Astrocyte (in vitro differentiated cells and primary cell): ENCODE measurements around the gene KRT6A. TPM values are rescaled to one million over a fixed set of nuclear protein-coding genes. Genes with fewer than 3 reads are reported as not detected.

Source experiments
- DNase-seq: peaks from one replicate; pipeline ENCODE4 v3.0.0-alpha.2; 2010; ENCODE audit warnings: low read depth
- FAIRE-seq: peaks from 2 replicates; lab custom pipeline; 2011; peaks lifted over from hg19 to GRCh38; lab: Jason Lieb, UNC
- H2AFZ ChIP-seq: 2 replicates; pipeline ENCODE4 v1.6.0; 2012; ENCODE audit warnings: low read depth, low read length, inconsistent platforms
- H3K27ac ChIP-seq: 2 replicates; pipeline ENCODE4 v1.5.1; 2011; ENCODE audit warnings: low read depth, low read length, inconsistent platforms
- H3K27me3 ChIP-seq: 2 replicates; pipeline ENCODE4 v1.6.0; 2011; ENCODE audit warnings: low read length, inconsistent platforms; ENCODE audit not compliant: insufficient read depth
- H3K36me3 ChIP-seq: 2 replicates; pipeline ENCODE4 v1.5.1; 2011; ENCODE audit warnings: low read length, inconsistent platforms; ENCODE audit not compliant: insufficient read depth
- H3K4me1 ChIP-seq: 2 replicates; pipeline ENCODE4 v1.5.1; 2011; ENCODE audit warnings: low read length, inconsistent platforms; ENCODE audit not compliant: insufficient read depth
- H3K4me2 ChIP-seq: 2 replicates; pipeline ENCODE4 v1.6.0; 2012; ENCODE audit warnings: low read length, inconsistent platforms
- H3K4me3 ChIP-seq: 2 replicates; pipeline ENCODE4 v1.5.1; 2011; ENCODE audit warnings: low read depth, mild to moderate bottlenecking, low read length, inconsistent platforms; ENCODE audit not compliant: insufficient read depth
- H3K79me2 ChIP-seq: 2 replicates; pipeline ENCODE4 v1.6.0; 2012; ENCODE audit warnings: mild to moderate bottlenecking, low read length, inconsistent platforms; ENCODE audit not compliant: insufficient read depth
- H3K9ac ChIP-seq: 2 replicates; pipeline ENCODE4 v1.6.0; 2012; ENCODE audit warnings: mild to moderate bottlenecking, low read length, inconsistent platforms
- H3K9me3 ChIP-seq: 2 replicates; pipeline ENCODE4 v1.5.1; 2012; ENCODE audit warnings: low read depth, mild to moderate bottlenecking, low read length, inconsistent platforms; ENCODE audit not compliant: insufficient read depth
- H4K20me1 ChIP-seq: 2 replicates; pipeline ENCODE4 v1.6.0; 2012; ENCODE audit warnings: low read length, inconsistent platforms; ENCODE audit not compliant: insufficient read depth
- H3K27ac Mint-ChIP-seq: one replicate; pipeline ENCODE4 v1.8.0; 2021; ENCODE audit warnings: mild to moderate bottlenecking, mixed read lengths; ENCODE audit not compliant: unreplicated experiment
- H3K27me3 Mint-ChIP-seq: one replicate; pipeline ENCODE4 v1.8.0; 2021; ENCODE audit warnings: low read depth, mixed read lengths; ENCODE audit not compliant: unreplicated experiment
- H3K36me3 Mint-ChIP-seq: one replicate; pipeline ENCODE4 v1.8.0; 2021; ENCODE audit warnings: low read depth, mixed read lengths; ENCODE audit not compliant: unreplicated experiment
- H3K4me1 Mint-ChIP-seq: one replicate; pipeline ENCODE4 v1.8.0; 2021; ENCODE audit warnings: low read depth, mixed read lengths; ENCODE audit not compliant: unreplicated experiment
- H3K4me3 Mint-ChIP-seq: one replicate; pipeline ENCODE4 v1.8.0; 2021; ENCODE audit warnings: mild to moderate bottlenecking, moderate library complexity, mixed read lengths; ENCODE audit not compliant: unreplicated experiment
- H3K9me3 Mint-ChIP-seq: one replicate; pipeline ENCODE4 v1.8.0; 2021; ENCODE audit warnings: mild to moderate bottlenecking, mixed read lengths; ENCODE audit not compliant: unreplicated experiment
- CTCF ChIP-seq: IDR thresholded peaks from 2 replicates; pipeline ENCODE4 v1.5.1; 2011; ENCODE audit warnings: low read depth, mild to moderate bottlenecking, inconsistent platforms, low read length, moderate library complexity; ENCODE audit not compliant: insufficient read depth
- EZH2 ChIP-seq: IDR thresholded peaks from 2 replicates; pipeline ENCODE4 v1.6.1; 2012; ENCODE audit warnings: mild to moderate bottlenecking, low read length, inconsistent platforms; ENCODE audit not compliant: insufficient read depth
- total RNA-seq: library from RNA; stranded (reverse); gene quantifications from 2 replicates; pipeline ENCODE4 v1.2.1, GENCODE V29; 2021

Gene KRT6A
- total RNA-seq, 1 donor from 2014 or later: 0.95 TPM

DNA sequence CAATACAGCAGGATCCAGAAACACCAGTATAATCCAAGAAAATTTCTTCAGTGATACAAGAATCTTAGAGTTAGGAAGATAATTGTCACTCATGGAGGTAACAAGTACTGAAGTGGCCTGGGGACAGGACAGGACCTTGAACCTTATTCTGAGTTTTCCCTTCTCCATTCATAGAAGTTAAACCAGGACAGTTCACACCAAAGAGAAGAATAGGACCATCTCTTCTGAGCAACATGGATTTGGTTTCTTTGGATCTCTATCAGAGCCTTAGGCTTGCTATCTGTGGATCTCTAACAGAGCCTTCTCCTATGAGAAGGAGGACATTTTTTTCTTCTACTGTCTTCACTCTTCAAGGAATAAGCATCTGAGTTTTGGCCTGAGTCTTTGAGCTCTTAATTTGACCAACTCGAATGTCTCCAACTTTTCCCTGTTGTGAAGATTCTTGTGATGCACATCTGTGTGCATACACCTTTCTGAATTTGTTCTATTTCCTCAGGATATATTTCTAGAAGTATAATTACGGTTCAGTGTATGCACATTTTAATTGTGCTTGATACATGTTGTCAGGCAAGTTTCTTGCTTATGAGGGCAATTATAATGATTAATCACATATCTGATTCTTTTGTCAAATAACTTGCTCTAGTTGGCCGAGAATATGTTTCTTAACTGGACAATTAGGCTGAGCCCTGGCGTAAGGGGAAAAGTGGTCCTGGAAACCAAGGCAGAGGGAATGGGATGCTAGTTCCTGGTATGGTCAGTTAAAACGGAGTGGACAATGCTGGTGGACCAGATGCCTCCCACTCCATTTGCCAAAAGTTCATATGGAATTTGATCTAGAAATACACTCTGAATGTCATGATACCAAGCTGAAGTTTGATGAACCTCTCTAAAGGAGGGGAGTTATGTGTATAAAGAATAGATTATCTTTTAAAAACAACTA lies 6.6 kb downstream of the KRT6A start:
- Histone ChIP-seq H3K4me1 (no peaks in the 10 kb centered on the region), H4K20me1 (no peaks in the 10 kb centered on the region), H3K4me2 (no peak overlapping the region), H3K9me3 (no peaks in the 10 kb centered on the region), H3K27me3 (peaks cover 18% of the 10 kb centered on the region), H3K4me3 (no peak overlapping the region), H2AFZ (no peak overlapping the region), H3K79me2 (no peaks in the 10 kb centered on the region), H3K27ac (no peak overlapping the region), H3K9ac (no peak overlapping the region), H3K36me3 (no peaks in the 10 kb centered on the region)
- H3K4me3 Mint-ChIP-seq: no peak overlapping the region
- no peaks in the 10 kb centered on the region for H3K4me1 Mint-ChIP-seq
- no peak overlapping the region for H3K27ac Mint-ChIP-seq
- no peak for DNase-seq
- H3K36me3 Mint-ChIP-seq: no peaks in the 10 kb centered on the region
- no peak for TF ChIP-seq EZH2
- TF ChIP-seq CTCF: no peak
- no peak for FAIRE-seq
- peaks cover 36% of the 10 kb centered on the region for H3K27me3 Mint-ChIP-seq
- peaks cover 5% of the 10 kb centered on the region for H3K9me3 Mint-ChIP-seq

- Histone ChIP-seq H3K9ac (no peak overlapping the region), H4K20me1 (no peaks in the 10 kb centered on the region), H3K36me3 (no peaks in the 10 kb centered on the region), H2AFZ (no peak overlapping the region), H3K9me3 (no peaks in the 10 kb centered on the region), H3K4me3 (no peak overlapping the region), H3K27me3 (peaks cover 6% of the 10 kb centered on the region), H3K79me2 (no peaks in the 10 kb centered on the region), H3K4me1 (no peaks in the 10 kb centered on the region), H3K4me2 (no peak overlapping the region), H3K27ac (no peak overlapping the region)
- Mint-ChIP-seq H3K27ac (no peak overlapping the region), H3K9me3 (peaks cover 8% of the 10 kb centered on the region), H3K27me3 (peaks cover 1% of the 10 kb centered on the region), H3K36me3 (no peaks in the 10 kb centered on the region), H3K4me3 (no peak overlapping the region), H3K4me1 (no peaks in the 10 kb centered on the region)
- no peak for TF ChIP-seq CTCF
- TF ChIP-seq EZH2: no peak
- FAIRE-seq (no peak), DNase-seq (no peak)
Measured at GRCh38 chr12:52480073-52480472, 13.0 kb downstream of the KRT6A start.

GRCh38 chr12:52477651-52478050 lies 15.4 kb downstream of the KRT6A start:
- DNase-seq (no peak), FAIRE-seq (no peak)
- no peaks in the 10 kb centered on the region for H4K20me1 ChIP-seq
- H3K4me3 ChIP-seq: no peak overlapping the region
- no peak overlapping the region for H2AFZ ChIP-seq
- H3K27ac ChIP-seq: no peak overlapping the region
- no peak overlapping the region for H3K4me3 Mint-ChIP-seq
- H3K27me3 ChIP-seq: peaks cover 2% of the 10 kb centered on the region
- H3K9ac ChIP-seq: no peak overlapping the region
- no peak for TF ChIP-seq EZH2
- no peak for TF ChIP-seq CTCF
- no peaks in the 10 kb centered on the region for H3K79me2 ChIP-seq
- no peaks in the 10 kb centered on the region for H3K36me3 Mint-ChIP-seq
- H3K4me2 ChIP-seq: no peak overlapping the region
- H3K9me3 ChIP-seq: no peaks in the 10 kb centered on the region
- H3K27me3 Mint-ChIP-seq: no peaks in the 10 kb centered on the region
- H3K4me1 ChIP-seq: no peaks in the 10 kb centered on the region
- no peaks in the 10 kb centered on the region for H3K36me3 ChIP-seq
- H3K27ac Mint-ChIP-seq: no peak overlapping the region
- peaks cover 8% of the 10 kb centered on the region for H3K9me3 Mint-ChIP-seq
- no peaks in the 10 kb centered on the region for H3K4me1 Mint-ChIP-seq
